Ammon's horn (tissue), 1 donor: ENCODE results near the gene SBK1.

ENCODE experiments used
- DNase-seq: peaks from one replicate; pipeline ENCODE4 v3.0.0-alpha.2; 2016; ENCODE audit warnings: low spot score

Gene SBK1

DNA sequence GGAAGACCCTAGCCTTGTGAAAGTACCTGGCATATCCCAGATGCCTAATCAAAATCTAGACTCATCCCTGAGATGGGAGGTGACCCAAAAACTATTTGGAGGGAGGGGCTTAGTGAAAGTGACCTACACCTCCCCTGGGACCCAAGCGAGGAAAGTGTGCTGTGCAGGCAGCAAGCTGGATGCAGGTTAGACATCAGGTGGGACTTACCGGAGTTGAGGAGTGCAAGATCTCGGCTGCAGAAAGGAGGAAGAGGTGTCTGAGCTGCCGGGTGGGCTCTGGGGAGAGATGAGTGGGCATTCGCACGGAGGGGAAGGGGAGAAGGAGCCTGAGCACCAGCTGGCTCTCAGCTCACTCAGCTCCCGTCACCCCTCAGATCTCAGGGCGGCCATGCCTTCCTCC is 10.3 kb upstream of the SBK1 start:
- no peak for DNase-seq

DNA sequence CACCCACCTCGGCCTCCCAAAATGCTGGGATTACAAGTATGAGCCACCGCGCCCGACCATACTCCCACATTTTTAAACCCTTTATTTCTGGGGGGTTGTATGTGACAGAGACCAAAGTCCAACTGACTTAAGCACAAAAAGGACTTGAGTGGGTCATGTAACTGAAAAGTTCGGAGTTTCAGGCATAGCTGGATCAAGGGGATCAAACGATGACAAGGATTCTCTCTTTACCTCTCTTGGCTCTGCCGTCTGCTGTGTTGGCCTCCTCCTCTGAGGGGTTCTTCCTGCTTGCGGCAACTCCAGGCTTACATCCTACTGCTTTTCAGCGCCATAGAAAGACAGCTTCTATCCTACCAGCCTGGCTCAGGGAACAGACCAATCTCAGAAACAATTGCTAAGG is 9.2 kb upstream of the SBK1 start:
- no peak for DNase-seq

DNA sequence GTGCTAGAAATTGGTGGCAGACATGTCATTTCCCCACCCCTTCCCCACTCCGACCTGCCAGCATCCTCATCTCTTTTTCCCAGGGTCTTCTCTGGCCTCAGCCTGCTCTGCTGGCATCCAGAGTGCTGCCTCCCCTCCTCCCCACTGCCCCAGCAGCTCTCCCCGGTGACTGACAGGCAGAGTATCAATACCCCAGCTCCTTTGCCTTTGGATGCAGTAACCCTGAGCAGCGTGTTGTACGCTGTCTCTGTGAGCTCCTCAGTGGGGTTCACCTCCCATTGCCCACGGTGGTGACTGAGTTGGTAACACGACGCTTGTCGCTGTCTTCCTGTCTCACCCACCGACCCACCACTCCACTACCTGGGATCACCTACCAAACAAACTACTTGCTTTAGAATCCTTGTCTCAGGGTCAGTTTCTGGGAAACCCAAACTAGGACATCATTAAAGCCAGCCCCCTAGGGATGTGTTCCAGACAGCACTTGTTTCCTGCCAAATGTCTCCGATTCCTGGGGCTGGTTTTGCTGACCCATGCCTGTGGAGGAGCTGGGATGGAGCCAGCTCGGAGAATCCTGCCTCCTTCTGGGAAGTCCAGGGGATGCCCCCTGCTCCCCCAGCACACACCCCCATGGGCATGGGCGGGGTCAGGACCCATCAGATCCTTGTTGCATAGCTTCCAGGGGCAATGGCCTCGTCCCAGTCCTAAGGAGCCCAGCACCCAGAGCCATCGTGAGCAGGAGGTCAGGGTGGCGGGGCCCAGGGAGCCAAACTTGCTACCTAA is 8.3 kb upstream of the SBK1 start:
- no peak for DNase-seq

- no peak for DNase-seq
Observed at GRCh38 chr16:28285649-28286048, 6.7 kb upstream of the SBK1 start.

DNA sequence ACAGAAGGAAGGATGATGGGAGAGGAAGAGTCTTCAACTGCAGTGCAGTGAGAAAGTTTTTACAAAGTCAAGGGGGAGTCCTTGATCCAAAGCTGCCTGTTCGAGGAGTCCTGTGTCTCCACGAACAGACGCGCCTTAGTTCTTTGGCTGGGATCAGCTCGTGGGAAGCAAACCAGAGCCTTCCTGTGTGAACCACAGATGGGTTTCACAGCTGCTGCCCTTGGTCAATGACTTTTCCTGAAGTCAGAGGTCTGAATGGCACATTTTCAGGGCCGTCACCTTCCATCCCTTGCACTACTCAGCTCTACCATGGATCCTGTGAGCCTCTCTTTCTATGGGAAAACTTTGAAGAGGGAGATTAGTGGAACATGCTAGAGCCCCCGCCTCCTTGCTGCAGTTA is 4.2 kb upstream of the SBK1 start:
- DNase-seq: no peak

DNA sequence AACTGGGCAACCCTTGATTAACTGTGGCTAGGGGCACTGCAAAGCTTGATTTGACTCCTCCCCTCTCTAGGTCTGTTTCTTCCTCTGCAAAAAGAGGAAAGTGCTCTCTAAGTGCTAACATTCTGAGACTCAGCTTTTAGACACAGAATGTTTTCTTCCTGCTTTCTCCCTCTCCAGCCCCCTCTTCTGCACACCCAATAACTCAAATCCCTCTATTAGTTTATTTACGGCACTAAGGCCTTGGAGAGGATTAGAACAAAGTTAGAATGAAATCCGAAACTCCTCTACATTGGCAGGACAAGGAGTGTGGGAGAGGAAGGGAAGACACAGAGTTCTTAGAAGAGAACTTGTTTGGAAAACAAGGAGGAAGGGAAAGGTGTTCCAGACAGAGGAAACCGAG is 3.3 kb upstream of the SBK1 start:
- no peak for DNase-seq

DNA sequence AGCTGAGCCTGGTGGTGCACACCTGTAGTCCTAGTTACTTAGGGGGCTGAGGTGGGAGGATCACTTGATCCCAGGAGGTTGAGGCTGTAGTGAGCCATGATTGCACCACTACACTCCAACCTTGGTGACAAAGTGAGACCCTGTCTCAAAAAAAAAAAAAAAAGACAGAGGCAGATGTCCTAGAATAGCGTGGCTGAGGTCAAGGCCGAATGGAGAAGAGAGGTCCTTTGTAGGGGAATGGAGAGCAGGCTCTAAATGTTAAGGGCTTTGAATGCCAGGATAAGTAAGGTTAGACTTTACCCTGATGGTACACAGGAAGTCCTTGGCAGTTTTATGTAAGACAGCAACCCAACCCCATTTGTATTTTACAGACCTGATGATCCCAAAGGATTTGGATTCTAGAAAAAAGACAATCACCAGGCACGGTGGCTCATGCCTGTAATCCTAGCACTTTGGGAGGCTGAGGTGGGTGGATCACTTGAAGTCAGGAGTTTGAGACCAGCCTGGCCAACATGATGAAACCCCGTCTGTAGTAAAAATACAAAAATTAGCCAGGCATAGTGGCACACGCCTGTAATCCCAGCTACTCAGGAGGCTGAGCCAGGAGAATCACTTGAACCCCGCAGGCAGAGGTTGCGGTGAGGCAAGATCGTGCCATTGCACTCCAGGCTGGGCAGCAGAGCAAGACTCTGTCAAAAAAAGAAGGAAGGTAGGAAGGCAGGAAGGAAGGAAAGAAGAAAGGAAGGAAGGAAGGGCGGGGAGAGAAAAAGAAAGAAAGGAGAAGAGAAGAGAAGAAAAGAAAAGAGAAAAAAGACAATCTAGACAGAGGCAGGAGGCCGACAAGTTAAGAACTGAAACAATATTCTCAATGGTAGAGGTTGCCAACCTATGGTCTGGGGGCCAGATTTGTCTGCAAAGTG is 2.1 kb upstream of the SBK1 start:
- DNase-seq: no peak

- DNase-seq: no peak
Observed at GRCh38 chr16:28290859-28291254, 1.5 kb upstream of the SBK1 start.

- no peak for DNase-seq
Observed at GRCh38 chr16:28292731-28293600, 641 bp downstream of the SBK1 start.

GRCh38 chr16:28293601-28293960 is 1.3 kb downstream of the SBK1 start:
- DNase-seq: no peak

DNA sequence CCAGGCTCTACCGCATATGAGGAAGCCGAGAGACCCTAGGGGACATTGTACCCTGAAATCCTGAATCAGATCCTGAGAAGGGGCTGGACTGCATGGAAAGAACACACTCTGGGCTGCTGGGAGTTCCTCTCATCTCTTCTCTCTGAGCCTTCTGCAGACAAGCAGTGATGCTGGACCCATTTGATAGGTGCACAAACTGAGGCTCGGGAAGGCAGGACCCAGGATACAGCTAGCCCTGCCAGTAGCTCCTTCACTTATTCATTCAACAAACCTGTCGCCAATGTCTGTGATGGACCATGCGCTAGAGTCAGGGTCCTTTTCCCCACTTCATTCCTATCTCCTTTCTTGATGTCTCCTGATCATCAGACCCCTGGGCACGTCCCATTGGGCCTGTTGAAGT is 1.9 kb downstream of the SBK1 start:
- DNase-seq: no peak

- no peak for DNase-seq
Observed at GRCh38 chr16:28295276-28295675, 3.0 kb downstream of the SBK1 start.

GRCh38 chr16:28297308-28297707 is 5.0 kb downstream of the SBK1 start:
- DNase-seq: no peak

GRCh38 chr16:28297784-28298510 is 5.6 kb downstream of the SBK1 start:
- DNase-seq: no peak

- DNase-seq: no peak
Observed at GRCh38 chr16:28298511-28298878, 6.2 kb downstream of the SBK1 start.

DNA sequence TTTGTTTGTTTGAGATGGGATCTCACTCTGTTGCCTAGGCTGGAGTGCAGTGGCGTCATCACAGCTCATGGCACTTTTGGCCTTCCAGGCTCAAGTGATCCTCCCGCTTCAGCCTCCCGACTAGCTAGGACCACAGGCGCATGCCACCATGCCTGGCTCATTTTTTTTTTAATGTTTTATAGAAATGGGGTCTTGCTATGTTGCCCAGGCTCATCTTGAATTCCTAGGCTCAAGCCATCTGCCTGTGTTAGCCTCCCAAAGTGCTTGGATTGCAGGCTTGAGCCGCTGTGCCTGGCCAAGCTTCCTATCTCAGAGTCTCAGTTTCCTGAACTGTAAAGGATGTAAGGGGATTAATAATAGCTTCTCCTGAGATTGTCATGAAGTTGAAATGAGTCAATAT is 8.0 kb downstream of the SBK1 start:
- DNase-seq: no peak

- no peak for DNase-seq
Observed at GRCh38 chr16:28301154-28301553, 8.8 kb downstream of the SBK1 start.

DNA sequence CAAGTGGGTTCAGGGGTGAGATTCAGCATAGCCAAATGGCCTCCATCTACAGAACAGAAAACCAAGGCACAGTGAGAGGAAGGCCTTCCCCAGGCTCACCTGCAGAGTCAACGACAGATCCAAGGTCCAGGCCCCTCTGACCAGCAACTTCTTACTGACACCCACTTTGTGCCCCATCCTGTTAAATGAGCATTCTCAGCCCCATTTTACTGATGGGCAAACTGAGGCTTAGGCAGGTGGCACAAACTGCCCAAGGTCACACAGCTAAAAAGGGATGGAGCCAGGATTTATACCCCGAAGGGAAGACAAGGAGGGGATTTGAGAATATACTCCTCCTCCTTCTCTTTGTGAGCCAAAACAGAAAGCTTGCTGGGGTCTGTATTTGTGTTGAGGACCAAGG is 9.3 kb downstream of the SBK1 start:
- DNase-seq: no peak

DNA sequence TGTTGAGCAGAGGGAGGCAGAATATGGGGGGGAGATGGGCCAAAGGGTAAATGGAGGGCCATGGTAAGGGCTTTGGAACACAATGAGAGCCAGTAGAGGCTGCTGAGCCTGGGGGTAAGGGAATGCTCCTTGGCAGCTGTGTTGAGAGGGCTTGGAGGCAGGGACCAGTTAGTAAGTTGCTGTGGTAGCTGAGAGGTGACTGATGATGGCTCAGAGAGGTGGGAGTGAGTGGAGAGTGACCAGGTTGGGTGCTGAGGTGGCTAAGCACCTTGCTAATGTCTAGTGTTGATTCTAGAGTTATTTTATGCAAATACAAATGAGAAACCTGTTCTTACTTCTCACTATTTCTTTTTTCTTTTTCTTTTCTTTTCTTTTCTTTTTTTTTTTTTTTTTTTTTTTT is 10.8 kb downstream of the SBK1 start:
- DNase-seq: no peak

- no peak for DNase-seq
Observed at GRCh38 chr16:28304214-28304613, 11.9 kb downstream of the SBK1 start.

GRCh38 chr16:28307936-28308335 is 15.6 kb downstream of the SBK1 start:
- DNase-seq: no peak
